Natural killer cell treated with Interleukin-12 subunit alpha and Interleukin-12 subunit beta and Interleukin-15 and Interleukin-18, amount 100 ng/mL, for 72 hours (primary cell): ENCODE results near the gene ZFP91. TPM values are rescaled to one million over a fixed set of nuclear protein-coding genes. Genes with fewer than 3 reads are reported as not detected.
A peak's percentile ranks its signal among the peaks of the same experiment; 100 is the strongest.
"Not testable (repeated sequence)": the region's sequence is repeated elsewhere in the genome, so short reads cannot be mapped to it uniquely, and the experiment has no call there.

Source experiments
- ATAC-seq, 2 donors: fragments of 150-1000 bp; cut with Tn5 transposase in 1 of 2; sonication (Bioruptor Pico), chemical (Tn5 transposase) in 1 of 2; 2 replicates each; pipeline ENCODE4 v1.10.0; 2021
- DNase-seq: peaks from one replicate; pipeline ENCODE4 v3.0.0; 2022; ENCODE audit warnings: low spot score
- H3K27ac Mint-ChIP-seq, 2 donors: 1 replicate in 1 of 2; 2 replicates in 1 of 2; pipeline ENCODE4 v1.8.0; 2022; ENCODE audit warnings: mixed read lengths in 2 of 2, mild to moderate bottlenecking in 1 of 2, moderate library complexity in 1 of 2
- H3K27me3 Mint-ChIP-seq, 2 donors: 1 replicate in 1 of 2; 2 replicates in 1 of 2; pipeline ENCODE4 v1.8.0; 2022; ENCODE audit warnings: mixed read lengths in 2 of 2
- H3K36me3 Mint-ChIP-seq: one replicate; pipeline ENCODE4 v1.8.0; 2022; ENCODE audit warnings: mixed read lengths
- H3K4me1 Mint-ChIP-seq, 2 donors: 1 replicate in 1 of 2; 2 replicates in 1 of 2; pipeline ENCODE4 v1.8.0; 2022; ENCODE audit warnings: low read depth in 2 of 2, mixed read lengths in 2 of 2, mild to moderate bottlenecking in 1 of 2
- H3K4me3 Mint-ChIP-seq: one replicate; pipeline ENCODE4 v1.8.0; 2022; ENCODE audit warnings: mixed read lengths
- H3K9me3 Mint-ChIP-seq: 2 replicates; pipeline ENCODE4 v1.8.0; 2022; ENCODE audit warnings: mixed read lengths
- total RNA-seq, 2 donors: library from RNA; stranded (reverse); gene quantifications; one replicate each; pipeline ENCODE4 v1.2.3, GENCODE V29; 2022

ZFP91 gene
- total RNA-seq = 10 to 100 TPM; 52.9 to 54.3 TPM

- Mint-ChIP-seq H3K9me3 (no peaks in the 10 kb centered on the region), H3K4me3 (peak within 1 kb of the TSS; percentile 97), H3K36me3 (peaks cover 25% of the 10 kb centered on the region), H3K27ac (peak within 1 kb of the TSS; percentile 97 to 98), H3K27me3 (no peaks in the 10 kb centered on the region), H3K4me1 (peaks cover 39 to 73% of the 10 kb centered on the region in 2 donors)
- DNase-seq = peak; percentile 96
- ATAC-seq = peak; percentile 81 to 85
These were observed at the start of gene ZFP91 for GRCh38 chr11:58578635-58579191. Gene ZFP91 (plus strand): TSS chr11:58579063. CDS start chr11:58579282, 219 bp downstream.

- Mint-ChIP-seq H3K4me1 (peaks cover 28 to 47% of the 10 kb centered on the region in 2 donors), H3K9me3 (no peaks in the 10 kb centered on the region), H3K4me3 (no peak overlapping the region), H3K27me3 (no peaks in the 10 kb centered on the region), H3K27ac (no peak overlapping the region), H3K36me3 (peaks cover 49% of the 10 kb centered on the region)
- no peak for ATAC-seq
- no peak for DNase-seq
These were observed 48.6 kb upstream of the ZFP91 start for GRCh38 chr11:58530236-58530635.

GRCh38 chr11:58531865-58532341 is 47.0 kb upstream of the ZFP91 start:
- Mint-ChIP-seq H3K27me3 (no peaks in the 10 kb centered on the region), H3K36me3 (peaks cover 60% of the 10 kb centered on the region), H3K9me3 (no peaks in the 10 kb centered on the region), H3K4me1 (peaks cover 33 to 48% of the 10 kb centered on the region in 2 donors), H3K4me3 (no peak overlapping the region), H3K27ac (no peak overlapping the region)
- ATAC-seq (peak in 1 of 2 donors; percentile 27), DNase-seq (no peak)

GRCh38 chr11:58546841-58547240 is 32.0 kb upstream of the ZFP91 start:
- Mint-ChIP-seq H3K4me1 (peaks cover 11 to 27% of the 10 kb centered on the region in 2 donors), H3K9me3 (no peaks in the 10 kb centered on the region), H3K27me3 (no peaks in the 10 kb centered on the region), H3K4me3 (no peak overlapping the region), H3K27ac (no peak overlapping the region), H3K36me3 (peaks cover 66% of the 10 kb centered on the region)
- ATAC-seq = no peak
- no peak for DNase-seq

GRCh38 chr11:58549644-58550043 is 29.2 kb upstream of the ZFP91 start:
- no peaks in the 10 kb centered on the region for H3K27me3 Mint-ChIP-seq
- no peaks in the 10 kb centered on the region for H3K9me3 Mint-ChIP-seq
- H3K27ac Mint-ChIP-seq = no peak overlapping the region
- H3K4me1 Mint-ChIP-seq = peaks cover 22 to 35% of the 10 kb centered on the region in 2 donors
- DNase-seq (no peak), ATAC-seq (no peak)
- peaks cover 70% of the 10 kb centered on the region for H3K36me3 Mint-ChIP-seq
- H3K4me3 Mint-ChIP-seq = no peak overlapping the region

GRCh38 chr11:58560842-58561241 is 18.0 kb upstream of the ZFP91 start:
- peak overlapping the region in 1 of 2 donors; percentile 73 for H3K27ac Mint-ChIP-seq
- ATAC-seq (no peak), DNase-seq (no peak)
- peaks cover 36% of the 10 kb centered on the region for H3K36me3 Mint-ChIP-seq
- no peaks in the 10 kb centered on the region for H3K27me3 Mint-ChIP-seq
- H3K4me1 Mint-ChIP-seq = peaks cover 36 to 46% of the 10 kb centered on the region in 2 donors
- no peak overlapping the region for H3K4me3 Mint-ChIP-seq
- no peaks in the 10 kb centered on the region for H3K9me3 Mint-ChIP-seq

- ATAC-seq = no peak
- H3K9me3 Mint-ChIP-seq = no peaks in the 10 kb centered on the region
- no peak overlapping the region for H3K4me3 Mint-ChIP-seq
- peak overlapping the region; percentile 67 to 73 for H3K27ac Mint-ChIP-seq
- peaks cover 36% of the 10 kb centered on the region for H3K36me3 Mint-ChIP-seq
- no peaks in the 10 kb centered on the region for H3K27me3 Mint-ChIP-seq
- DNase-seq = no peak
- peaks cover 36 to 46% of the 10 kb centered on the region in 2 donors for H3K4me1 Mint-ChIP-seq
These were observed 17.3 kb upstream of the ZFP91 start for GRCh38 chr11:58561394-58562098.

GRCh38 chr11:58562375-58562800 is 16.5 kb upstream of the ZFP91 start:
- Mint-ChIP-seq H3K4me3 (no peak overlapping the region), H3K27me3 (no peaks in the 10 kb centered on the region), H3K36me3 (peaks cover 30% of the 10 kb centered on the region), H3K27ac (peak overlapping the region; percentile 67 to 73), H3K4me1 (peaks cover 29 to 40% of the 10 kb centered on the region in 2 donors), H3K9me3 (no peaks in the 10 kb centered on the region)
- DNase-seq (no peak), ATAC-seq (no peak)

GRCh38 chr11:58564231-58564630 is 14.6 kb upstream of the ZFP91 start:
- Mint-ChIP-seq H3K27me3 (no peaks in the 10 kb centered on the region), H3K36me3 (peaks cover 38% of the 10 kb centered on the region), H3K4me1 (peaks cover 42 to 48% of the 10 kb centered on the region in 2 donors), H3K9me3 (no peaks in the 10 kb centered on the region), H3K27ac (peak overlapping the region; percentile 46 to 73), H3K4me3 (peak overlapping the region; percentile 40)
- ATAC-seq (no peak), DNase-seq (no peak)

- Mint-ChIP-seq H3K27me3 (no peaks in the 10 kb centered on the region), H3K4me3 (peak overlapping the region; percentile 78)
These were observed 10.9 kb upstream of the ZFP91 start for GRCh38 chr11:58567889-58568512.

GRCh38 chr11:58572906-58573305 is 6.0 kb upstream of the ZFP91 start:
- ATAC-seq, H3K9me3 Mint-ChIP-seq, H3K27me3 Mint-ChIP-seq, DNase-seq: not testable (repeated sequence)
- Mint-ChIP-seq H3K4me1 (peaks cover 64 to 74% of the 10 kb centered on the region in 2 donors), H3K4me3 (peak overlapping the region; percentile 97), H3K27ac (peak overlapping the region; percentile 97 to 98), H3K36me3 (peaks cover 45% of the 10 kb centered on the region)

More at GRCh38 chr11:58567889-58568512, 10.9 kb upstream of the ZFP91 start:
- Mint-ChIP-seq H3K27ac (peak overlapping the region; percentile 73 to 90), H3K36me3 (peaks cover 36% of the 10 kb centered on the region), H3K9me3 (no peaks in the 10 kb centered on the region), H3K4me1 (peaks cover 48 to 49% of the 10 kb centered on the region in 2 donors)
- ATAC-seq = peak; percentile 91 to 92
- peak; percentile 67 for DNase-seq

- H3K4me1 Mint-ChIP-seq = peaks cover 58 to 73% of the 10 kb centered on the region in 2 donors
- peak overlapping the region; percentile 97 to 98 for H3K27ac Mint-ChIP-seq
- no peaks in the 10 kb centered on the region for H3K9me3 Mint-ChIP-seq
- peak; percentile 61 for ATAC-seq
- peaks cover 38% of the 10 kb centered on the region for H3K36me3 Mint-ChIP-seq
- DNase-seq = peak; percentile 77
- no peaks in the 10 kb centered on the region for H3K27me3 Mint-ChIP-seq
- peak overlapping the region; percentile 97 for H3K4me3 Mint-ChIP-seq
These were observed 5.3 kb upstream of the ZFP91 start for GRCh38 chr11:58573451-58574104.

- H3K4me1 Mint-ChIP-seq = peaks cover 47 to 72% of the 10 kb centered on the region in 2 donors
- no peaks in the 10 kb centered on the region for H3K27me3 Mint-ChIP-seq
- H3K36me3 Mint-ChIP-seq = peaks cover 34% of the 10 kb centered on the region
- ATAC-seq (no peak), DNase-seq (no peak)
- H3K4me3 Mint-ChIP-seq = peak overlapping the region; percentile 97
- no peaks in the 10 kb centered on the region for H3K9me3 Mint-ChIP-seq
- peak overlapping the region; percentile 97 to 98 for H3K27ac Mint-ChIP-seq
These were observed 4.0 kb upstream of the ZFP91 start for GRCh38 chr11:58574881-58575280.
